HepG2 (cell line): Measurements from ENCODE around the gene COL4A2. TPM values are rescaled to one million over a fixed set of nuclear protein-coding genes. Genes with fewer than 3 reads are reported as not detected.

Experiments
- ATAC-seq: fragments of 200-7000 bp; cut with Tn5 transposase; 3 replicates; pipeline ENCODE4 v1.9.1; 2020; ENCODE audit warnings: mild to moderate bottlenecking, moderate library complexity
- BruUV-seq: library from RNA; stranded (reverse); fragments of 400-500 nt; replicated peaks from 2 replicates; lab custom pipeline; 2021; lab: Mats Ljungman, UMichigan
- CTCF ChIA-PET: fragments of 300-600 bp; formaldehyde crosslinking; extraction: SDS; loops from one replicate; lab custom pipeline; 2021; ENCODE audit warnings: low total read pairs, inconsistent platforms, low intra/inter-chr PET ratio; lab: Yijun Ruan, JAX
- POLR2A ChIA-PET: fragments of 350-600 bp; sonication (Branson Sonifier 250); formaldehyde crosslinking; loops from one replicate; lab custom pipeline; 2020; ENCODE audit warnings: antibody characterized with exemption, inconsistent platforms; lab: Yijun Ruan, JAX
- DNase-seq: peaks from one replicate; pipeline ENCODE4 v3.0.0-alpha.2; 2015; ENCODE audit warnings: low spot score
- FAIRE-seq: peaks from 3 replicates; lab custom pipeline; 2011; peaks lifted over from hg19 to GRCh38; lab: Jason Lieb, UNC
- H2AFZ ChIP-seq: one replicate; pipeline ENCODE4 v1.6.1; 2011; ENCODE audit warnings: low read length, inconsistent platforms
- H3K27ac ChIP-seq: fragments of 300-600 bp; 3 replicates; pipeline ENCODE4 v1.8.0; 2011; ENCODE audit warnings: mixed run types, mild to moderate bottlenecking, mixed read lengths, low read length, inconsistent platforms; ENCODE audit not compliant: insufficient read depth; ENCODE audit errors: extremely low read length
- H3K27me3 ChIP-seq, 2 experiments: fragments of 200-600 bp in 1 of 2; 2 replicates in 1 of 2; 3 replicates in 1 of 2; pipeline versions ENCODE4 v1.6.0 to v1.8.0; 2011; ENCODE audit warnings: low read length in 2 of 2, mild to moderate bottlenecking in 2 of 2, moderate library complexity in 2 of 2, inconsistent platforms in 1 of 2; ENCODE audit not compliant: insufficient read depth in 2 of 2, control insufficient read depth in 1 of 2
- H3K36me3 ChIP-seq, 2 experiments: fragments of 200-600 bp in 1 of 2; replicated peaks in 1 of 2; 2 replicates in 1 of 2; 3 replicates in 1 of 2; pipeline versions ENCODE4 v1.5.1 to v1.8.0; 2011; ENCODE audit warnings: low read length in 2 of 2, inconsistent platforms in 1 of 2; ENCODE audit not compliant: insufficient read depth in 2 of 2, control insufficient read depth in 1 of 2
- H3K4me1 ChIP-seq: 2 replicates; pipeline ENCODE4 v1.5.1; 2012; ENCODE audit warnings: low read length, inconsistent platforms; ENCODE audit not compliant: insufficient read depth
- H3K4me2 ChIP-seq: 2 replicates; pipeline ENCODE4 v1.6.0; 2011; ENCODE audit warnings: low read depth, low read length, inconsistent platforms
- H3K4me3 ChIP-seq, 3 experiments: fragments of 200-600 bp in 1 of 3; sonication (generic), shearing (Covaris generic) in 1 of 3; replicated peaks in 1 of 3; 2 replicates each; pipeline ENCODE4 v1.5.1; 2011 to 2016; ENCODE audit warnings: low read length in 3 of 3, inconsistent platforms in 2 of 3, low read depth in 2 of 3, mild to moderate bottlenecking in 2 of 3, control low read depth in 1 of 3, mixed read lengths in 1 of 3; ENCODE audit not compliant: insufficient read depth in 1 of 3
- H3K79me2 ChIP-seq: one replicate; pipeline ENCODE4 v1.6.1; 2011; ENCODE audit warnings: low read length, inconsistent platforms; ENCODE audit not compliant: insufficient read depth
- H3K9ac ChIP-seq: 2 replicates; pipeline ENCODE4 v1.6.0; 2011; ENCODE audit warnings: mild to moderate bottlenecking, low read depth, low read length, inconsistent platforms; ENCODE audit not compliant: insufficient read depth
- H3K9me3 ChIP-seq: 2 replicates; pipeline ENCODE4 v1.5.1; 2012; ENCODE audit warnings: mild to moderate bottlenecking, low read length
- H4K20me1 ChIP-seq: 2 replicates; pipeline ENCODE4 v1.6.0; 2011; ENCODE audit warnings: inconsistent platforms, mild to moderate bottlenecking, low read length, moderate library complexity; ENCODE audit not compliant: insufficient read depth
- BCL3 ChIP-seq: sonication (generic); formaldehyde crosslinking; IDR thresholded peaks from 2 replicates; pipeline ENCODE4 v1.5.1; 2020; ENCODE audit warnings: mild to moderate bottlenecking, missing genetic modification reagents, moderate library complexity
- KLF12 ChIP-seq: sonication (generic); formaldehyde crosslinking; IDR thresholded peaks from 2 replicates; pipeline ENCODE4 v1.4.0; 2020; ENCODE audit warnings: missing genetic modification reagents, borderline replicate concordance
- KMT2B ChIP-seq: IDR thresholded peaks from 2 replicates; pipeline ENCODE4 v1.6.1; 2016; ENCODE audit warnings: missing genetic modification reagents, missing compliant biosample characterization
- TFDP1 ChIP-seq: IDR thresholded peaks from 2 replicates; pipeline ENCODE4 v1.6.1; 2016; ENCODE audit warnings: missing compliant biosample characterization, missing genetic modification reagents, borderline replicate concordance
- ZNF318 ChIP-seq: sonication (generic); formaldehyde crosslinking; IDR thresholded peaks from 2 replicates; pipeline ENCODE4 v1.4.0; 2020; ENCODE audit warnings: mild to moderate bottlenecking, missing genetic modification reagents
- ZNF367 ChIP-seq: sonication (generic); formaldehyde crosslinking; IDR thresholded peaks from 2 replicates; pipeline ENCODE4 v1.4.0; 2020; ENCODE audit warnings: missing genetic modification reagents, borderline replicate concordance
- ZNF580 ChIP-seq: IDR thresholded peaks from 2 replicates; pipeline ENCODE4 v1.6.1; 2016; ENCODE audit warnings: low read depth, borderline replicate concordance
- ZNF7 ChIP-seq: IDR thresholded peaks from 2 replicates; pipeline ENCODE4 v1.6.1; 2016; ENCODE audit warnings: missing biosample characterization, missing genetic modification reagents
- ZNF790 ChIP-seq: sonication (generic); formaldehyde crosslinking; IDR thresholded peaks from 2 replicates; pipeline ENCODE4 v1.8.0; 2022; ENCODE audit warnings: missing genetic modification reagents, mild to moderate bottlenecking, borderline replicate concordance
- WGBS: methylation state at CpG from one replicate; pipeline ENCODE4 v1.1.6; 2017; ENCODE audit warnings: low lambda C conversion rate; 5-methylcytosine and 5-hydroxymethylcytosine counted together
- in situ Hi-C: cut with HindIII; loops from 2 replicates; pipeline ENCODE4 v1.10.0; 2017; ENCODE audit warnings: low pct_unique_long_range_greater_than_20kb; ENCODE audit not compliant: extremely low pct_ligation_motif_present
- intact Hi-C: fragments of 100-400 bp; cut with micrococcal nuclease; formaldehyde crosslinking; loops from one replicate; pipeline ENCODE4 v1.10.0; 2022; ENCODE audit not compliant: unreplicated experiment
- polyA plus RNA-seq, 8 experiments: library from polyadenylated mRNA; depleted of rRNA in 3 of 8; stranded (reverse) in 7 of 8; unstranded in 1 of 8; fragments of >200 nt; fragmentation: Illumina TruSeq in 4 of 8; extraction: Trizol in 4 of 8; gene quantifications; 2 replicates each; pipeline versions ENCODE4 v1.2.1 to v1.2.3, GENCODE V29; 2011 to 2016; ENCODE audit warnings: low read depth in 4 of 8, missing spikeins in 1 of 8, mixed read lengths in 1 of 8; ENCODE audit not compliant: insufficient read depth in 1 of 8
- total RNA-seq, 5 experiments: library from RNA; depleted of rRNA; stranded (reverse); fragments of >200 nt; fragmentation: Illumina TruSeq; extraction: Trizol; gene quantifications; 2 replicates each; pipeline ENCODE4 v1.2.3, GENCODE V29; 2016; ENCODE audit warnings: low read depth in 1 of 5

Gene COL4A2
- total and polyA plus RNA-seq, 2 of the 13 experiments (the other 11 are each of a cell fraction or from before 2014, with no cell fraction given): 0.22 to 1.9 TPM

DNA sequence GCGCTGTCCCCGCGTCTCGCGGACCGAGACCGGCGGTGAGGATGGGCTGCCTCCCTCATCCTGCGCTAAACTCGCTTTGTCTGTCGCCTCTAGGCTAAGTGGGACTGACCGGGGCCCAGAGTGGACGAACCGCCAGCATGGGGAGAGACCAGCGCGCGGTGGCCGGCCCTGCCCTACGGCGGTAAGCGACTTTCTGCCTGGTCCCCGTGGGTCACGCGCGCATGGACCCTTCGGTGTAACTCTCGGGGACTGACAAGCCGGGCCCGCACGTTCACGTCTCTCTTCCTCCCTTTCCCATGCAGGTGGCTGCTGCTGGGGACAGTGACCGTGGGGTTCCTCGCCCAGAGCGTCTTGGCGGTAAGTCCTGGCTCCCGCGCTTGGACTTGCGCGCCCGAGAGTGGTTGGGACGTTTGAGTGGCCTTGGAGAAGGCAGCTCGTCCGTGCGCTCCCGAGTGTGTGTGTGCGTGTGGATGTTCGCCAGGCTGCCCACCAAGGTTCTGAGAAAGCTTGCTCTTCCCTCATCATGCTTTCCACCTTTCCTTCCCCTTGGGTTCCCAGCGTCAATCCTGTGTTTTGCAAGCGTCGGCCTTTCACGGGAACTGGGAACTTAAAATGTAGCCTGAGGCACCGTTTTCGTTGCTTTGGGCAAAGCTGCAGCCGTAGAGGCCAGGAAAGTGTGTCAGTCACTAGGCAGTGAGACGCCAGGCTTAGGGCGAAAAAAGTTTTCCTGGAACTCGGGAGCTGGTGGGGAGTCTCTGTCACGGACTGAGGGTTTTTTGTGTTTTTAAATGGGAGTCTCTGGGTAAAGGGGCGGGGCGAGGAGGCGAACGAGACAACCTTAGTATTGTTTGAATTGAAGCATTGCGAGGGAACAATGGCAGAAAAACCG is 927 bp downstream of the COL4A2 start:
- FAIRE-seq (no peak), DNase-seq (no peak), ATAC-seq (no peak)
- no peaks in the 10 kb centered on the region for H3K36me3 ChIP-seq
- H3K4me1 ChIP-seq: peaks cover 11% of the 10 kb centered on the region
- H4K20me1 ChIP-seq: no peaks in the 10 kb centered on the region
- no peak overlapping the region for H2AFZ ChIP-seq
- intact Hi-C loops (no loop called here), in situ Hi-C loops (no loop called here)
- CTCF ChIA-PET: no interaction called here
- no peak overlapping the region for H3K27ac ChIP-seq
- no TSS peak for BruUV-seq
- no peak overlapping the region for H3K9ac ChIP-seq
- H3K4me2 ChIP-seq: peak overlapping the region; percentile 34; the same call in 1 of the 2 replicates
- H3K27me3 ChIP-seq: peaks cover 6 to 59% of the 10 kb centered on the region in 2 experiments; a peak in 3 of 5 replicates
- POLR2A ChIA-PET: no interaction called here
- TF ChIP-seq TFDP1 (CRISPR knock-in tag) (no peak), ZNF580 (CRISPR knock-in tag) (no peak), ZNF7 (no peak), BCL3 (CRISPR knock-in tag) (no peak), ZNF367 (no peak), KLF12 (CRISPR knock-in tag) (no peak), ZNF318 (no peak), ZNF790 (no peak), KMT2B (no peak)
- TF ChIP-seq, all 625 proteins: peak for 0
- Histone ChIP-seq H3K9me3 (no peaks in the 10 kb centered on the region), H3K79me2 (no peaks in the 10 kb centered on the region), H3K4me3 (no peak overlapping the region)
- WGBS: 49% methylated on average over 39 of the region's 64 CpGs
